K562 (cell line): ENCODE data around the gene LMBR1L. TPM values are rescaled to one million over a fixed set of nuclear protein-coding genes. Genes with fewer than 3 reads are reported as not detected.

Experiments
- ATAC-seq: fragments of 200-7000 bp; cut with Tn5 transposase; 3 replicates; pipeline ENCODE4 v1.9.1; 2020; ENCODE audit warnings: moderate library complexity
- BruUV-seq: library from RNA; stranded (reverse); fragments of 400-500 nt; replicated peaks from 2 replicates; lab custom pipeline; 2021; lab: Mats Ljungman, UMichigan
- CTCF ChIA-PET: fragments of 300-600 bp; formaldehyde crosslinking; extraction: SDS; loops from one replicate; lab custom pipeline; 2021; ENCODE audit warnings: low intra/inter-chr PET ratio; lab: Yijun Ruan, JAX
- POLR2A ChIA-PET: fragments of 300-600, 350-650 bp; sonication (Branson Sonifier 250); formaldehyde crosslinking; extraction: SDS; loops from one replicate; lab custom pipeline; 2021; ENCODE audit warnings: antibody characterized with exemption, inconsistent platforms; lab: Yijun Ruan, JAX
- DNase-seq, 4 experiments: peaks; one replicate each; pipeline versions ENCODE4 v3.0.0 to v3.0.0-alpha.2; 2011 to 2018; ENCODE audit warnings: low spot score in 3 of 4, mixed read lengths in 3 of 4; ENCODE audit errors: extremely low read depth in 1 of 4
- FAIRE-seq: peaks from 2 replicates; lab custom pipeline; 2011; peaks lifted over from hg19 to GRCh38; lab: Jason Lieb, UNC
- H2AFZ ChIP-seq: 2 replicates; pipeline ENCODE4 v1.6.0; 2011; ENCODE audit warnings: low read depth, low read length, control low read depth, inconsistent platforms
- H3K27ac ChIP-seq: fragments of 200-600 bp; 3 replicates; pipeline ENCODE4 v1.8.0; 2011; ENCODE audit warnings: low read depth, mild to moderate bottlenecking, control low read depth, inconsistent platforms, low read length, moderate library complexity, mixed read lengths; ENCODE audit errors: extremely low read depth
- H3K27me3 ChIP-seq, 2 experiments: fragments of 300-600 bp in 1 of 2; 2 replicates in 1 of 2; 3 replicates in 1 of 2; pipeline versions ENCODE4 v1.6.0 to v1.8.0; 2011; ENCODE audit warnings: inconsistent platforms in 2 of 2, low read length in 2 of 2, mild to moderate bottlenecking in 1 of 2, mixed read lengths in 1 of 2, moderate library complexity in 1 of 2; ENCODE audit not compliant: control insufficient read depth in 2 of 2, insufficient read depth in 2 of 2
- H3K36me3 ChIP-seq: fragments of 300-600 bp; 3 replicates; pipeline ENCODE4 v1.8.0; 2011; ENCODE audit warnings: mild to moderate bottlenecking, low read length, inconsistent platforms; ENCODE audit not compliant: control insufficient read depth, insufficient read depth
- H3K4me1 ChIP-seq, 2 experiments: fragments of 200-600 bp in 1 of 2; replicated peaks in 1 of 2; 2 replicates in 1 of 2; 3 replicates in 1 of 2; pipeline versions ENCODE4 v1.5.1 to v1.8.0; 2011; ENCODE audit warnings: inconsistent platforms in 2 of 2, low read length in 2 of 2, mild to moderate bottlenecking in 1 of 2, mixed read lengths in 1 of 2, moderate library complexity in 1 of 2; ENCODE audit not compliant: control insufficient read depth in 2 of 2, insufficient read depth in 2 of 2
- H3K4me2 ChIP-seq: 2 replicates; pipeline ENCODE4 v1.6.1; 2011; ENCODE audit warnings: low read length, control low read depth, inconsistent platforms, mixed read lengths; ENCODE audit not compliant: insufficient read depth
- H3K4me3 ChIP-seq: fragments of 200-600 bp; sonication (generic), shearing (Covaris generic); 2 replicates; pipeline ENCODE4 v1.5.1; 2016; ENCODE audit warnings: control low read depth, inconsistent platforms
- H3K79me2 ChIP-seq: fragments of 200-600 bp; 3 replicates; pipeline ENCODE4 v1.8.0; 2011; ENCODE audit warnings: low read length, inconsistent platforms; ENCODE audit not compliant: control insufficient read depth, insufficient read depth
- H3K9ac ChIP-seq, 2 experiments: 2 replicates each; pipeline versions ENCODE4 v1.6.0 to v1.6.1; 2011; ENCODE audit warnings: low read depth in 2 of 2, low read length in 2 of 2, control low read depth in 1 of 2, inconsistent platforms in 1 of 2, mild to moderate bottlenecking in 1 of 2, mixed read lengths in 1 of 2; ENCODE audit not compliant: insufficient read depth in 1 of 2
- H3K9me1 ChIP-seq: one replicate; pipeline ENCODE4 v1.6.0; 2011; ENCODE audit warnings: inconsistent platforms, mild to moderate bottlenecking, low read length, moderate library complexity; ENCODE audit not compliant: control insufficient read depth, insufficient read depth
- H3K9me3 ChIP-seq: replicated peaks from 2 replicates; pipeline ENCODE4 v1.5.1; 2011; ENCODE audit warnings: low read depth, low read length, inconsistent platforms; ENCODE audit not compliant: control insufficient read depth, insufficient read depth
- H4K20me1 ChIP-seq: replicated peaks from 2 replicates; pipeline ENCODE4 v1.6.1; 2011; ENCODE audit warnings: low read length, inconsistent platforms, mixed read lengths; ENCODE audit not compliant: control insufficient read depth, insufficient read depth
- ATF2 ChIP-seq: sonication (generic); formaldehyde crosslinking; IDR thresholded peaks from 2 replicates; pipeline ENCODE4 v1.8.1; 2022; ENCODE audit warnings: missing genetic modification reagents
- CBX1 ChIP-seq: sonication (generic); IDR thresholded peaks from 2 replicates; pipeline ENCODE4 v1.6.1; 2016; ENCODE audit warnings: antibody characterized with exemption, low read depth, mild to moderate bottlenecking
- DPF2 ChIP-seq: fragments of 450-650 bp; IDR thresholded peaks from 2 replicates; pipeline ENCODE4 v1.6.1; 2016
- ELK1 ChIP-seq: sonication (generic); formaldehyde crosslinking; IDR thresholded peaks from 2 replicates; pipeline ENCODE4 v1.8.1; 2022; ENCODE audit warnings: missing genetic modification reagents
- NR3C1 ChIP-seq: sonication (generic); formaldehyde crosslinking; IDR thresholded peaks from 2 replicates; pipeline ENCODE4 v1.8.1; 2022; ENCODE audit warnings: missing genetic modification reagents
- POLR2A ChIP-seq: fragments of 450-650 bp; conservative IDR thresholded peaks from 2 replicates; pipeline ENCODE4 v1.6.1; 2016
- RB1 ChIP-seq: fragments of 450-650 bp; IDR thresholded peaks from 2 replicates; pipeline ENCODE4 v1.6.1; 2017; ENCODE audit warnings: low read depth, mild to moderate bottlenecking
- RCOR1 ChIP-seq, 2 experiments: IDR thresholded peaks; 2 replicates each; pipeline ENCODE4 v1.6.1; 2012; ENCODE audit warnings: low read depth in 2 of 2, low read length in 2 of 2, borderline replicate concordance in 1 of 2, improper control_type of control experiment in 1 of 2
- SAFB ChIP-seq: fragments of 200-400 bp; formaldehyde crosslinking; IDR thresholded peaks from 2 replicates; pipeline ENCODE4 v1.6.1; 2017; ENCODE audit warnings: low read depth, low read length, borderline replicate concordance
- SMARCB1 ChIP-seq: IDR thresholded peaks from 2 replicates; pipeline ENCODE4 v1.6.1; 2011; ENCODE audit warnings: improper control_type of control experiment, low read depth; ENCODE audit not compliant: insufficient read length
- SRSF3 ChIP-seq: fragments of 200-400 bp; formaldehyde crosslinking; IDR thresholded peaks from 2 replicates; pipeline ENCODE4 v1.6.1; 2016; ENCODE audit warnings: mild to moderate bottlenecking, low read length, moderate library complexity; ENCODE audit not compliant: insufficient read depth
- TARDBP ChIP-seq: fragments of 450-650 bp; IDR thresholded peaks from 2 replicates; pipeline ENCODE4 v1.6.1; 2016
- TSC22D4 ChIP-seq: fragments of 450-650 bp; IDR thresholded peaks from 2 replicates; pipeline ENCODE4 v1.6.1; 2016; ENCODE audit warnings: missing genetic modification characterization, missing biosample characterization, control low read depth
- ZNF133 ChIP-seq: fragments of 250-450 bp; sonication (Bioruptor Pico); IDR thresholded peaks from 2 replicates; pipeline ENCODE4 v1.4.0; 2020; ENCODE audit warnings: mild to moderate bottlenecking
- ZNF316 ChIP-seq: fragments of 450-650 bp; IDR thresholded peaks from 2 replicates; pipeline ENCODE4 v1.6.1; 2016
- ZNF507 ChIP-seq: conservative IDR thresholded peaks from 2 replicates; pipeline ENCODE4 v1.6.1; 2017; ENCODE audit warnings: missing genetic modification characterization, missing compliant biosample characterization
- ZNF511 ChIP-seq: sonication (generic); formaldehyde crosslinking; IDR thresholded peaks from 2 replicates; pipeline ENCODE4 v1.8.0; 2022; ENCODE audit warnings: mild to moderate bottlenecking, missing genetic modification reagents
- WGBS: fragments of 100-300 bp; shearing (Covaris generic); methylation state at CpG from one replicate; pipeline ENCODE4 v1.1.6; 2016; ENCODE audit warnings: low coverage, mixed read lengths; ENCODE audit not compliant: insufficient coverage; ENCODE audit errors: missing lambda C conversion rate; 5-methylcytosine and 5-hydroxymethylcytosine counted together
- in situ Hi-C: fragments of 300-500 bp; cut with MboI; formaldehyde crosslinking; loops from 4 replicates; pipeline ENCODE4 v1.15.0; 2018; ENCODE audit warnings: inconsistent platforms, mixed read lengths
- intact Hi-C: fragments of 100-400 bp; cut with micrococcal nuclease; formaldehyde crosslinking; loops from 2 replicates; pipeline ENCODE4 v1.14.2; 2022
- polyA plus RNA-seq, 8 experiments: library from polyadenylated mRNA; depleted of rRNA in 4 of 8; stranded (reverse) in 5 of 8; unstranded in 3 of 8; fragments of >200 nt; fragmentation: Nextera tagmentation in 2 of 8; fragmentation: Illumina TruSeq in 1 of 8; extraction: Ambion mirVana in 2 of 8; extraction: Trizol in 1 of 8; gene quantifications; 2 replicates each; pipeline versions ENCODE4 v1.2.1 to v1.2.3, GENCODE V29; 2011 to 2014; ENCODE audit warnings: inconsistent platforms in 1 of 8, missing spikeins in 1 of 8
- total RNA-seq, 7 experiments: library from RNA; depleted of rRNA in 6 of 7; stranded (reverse); fragments of >200 nt in 6 of 7; fragmentation: Illumina TruSeq in 2 of 7; extraction: Trizol in 2 of 7; gene quantifications; 2 replicates each; pipeline versions ENCODE4 v1.2.1 to v1.2.3, GENCODE V29; 2011 to 2021; ENCODE audit warnings: low replicate concordance in 1 of 7

LMBR1L gene
- total and polyA plus RNA-seq, 9 of the 15 experiments (the other 6 are each of a cell fraction or from before 2014, with no cell fraction given) = 2.5 to 57.0 (median 31.1) TPM

- DNase-seq (no peak), FAIRE-seq (no peak), ATAC-seq (no peak)
- CTCF ChIA-PET = no interaction called here
- Histone ChIP-seq H2AFZ (peak overlapping the region; percentile 47; the same call in 1 of the 2 replicates), H3K4me1 (peaks cover 18 to 21% of the 10 kb centered on the region in 2 experiments), H3K9me3 (no peaks in the 10 kb centered on the region), H3K79me2 (no peaks in the 10 kb centered on the region), H3K4me3 (no peak overlapping the region), H3K9ac (no peak overlapping the region), H3K36me3 (no peaks in the 10 kb centered on the region), H4K20me1 (no peaks in the 10 kb centered on the region), H3K27ac (no peak overlapping the region), H3K27me3 (no peaks in the 10 kb centered on the region), H3K4me2 (no peak overlapping the region), H3K9me1 (no peaks in the 10 kb centered on the region)
- in situ Hi-C loops (no loop called here), intact Hi-C loops (no loop called here)
- BruUV-seq = no TSS peak
- TF ChIP-seq ELK1 (CRISPR knock-in tag) (no peak), TSC22D4 (tag) (no peak), ZNF511 (CRISPR knock-in tag) (no peak), RCOR1 (IDR thresholded peaks at IDR 0.05; ENCODE audit: borderline replicate concordance in 1 of 2, low read depth in 2 of 2, low read length in 2 of 2) (no peak), SAFB (no peak), SMARCB1 (no peak), NR3C1 (CRISPR knock-in tag) (no peak), CBX1 (no peak), POLR2A (no peak), ATF2 (no peak), TARDBP (no peak), DPF2 (no peak), ZNF133 (CRISPR knock-in tag) (no peak), SRSF3 (no peak), ZNF316 (no peak), ZNF507 (no peak), RB1 (no peak)
- POLR2A ChIA-PET = interaction anchor here (1.0 to 2.8 kb wide), 6 partner anchors 10 to 181 kb away, joined by 3 to 12 read pairs (median 4); partner anchors contain the start of genes DHH, TUBA1B and TUBA1C
- 86% methylated on average over 3 of the region's 3 CpGs for WGBS
Measured at GRCh38 chr12:49084438-49084837, 26.2 kb downstream of the LMBR1L start.
